Right lobe of liver (tissue), 6 donors: ENCODE results near the gene VSTM5. TPM values are rescaled to one million over a fixed set of nuclear protein-coding genes. Genes with fewer than 3 reads are reported as not detected.
A peak's percentile ranks its signal among the peaks of the same experiment; 100 is the strongest.

ENCODE experiments used
- ATAC-seq, 4 donors: fragments of 200-7000 bp; cut with Tn5 transposase; one replicate each; pipeline ENCODE4 v1.9.1; 2020; ENCODE audit warnings: mild to moderate bottlenecking in 4 of 4, moderate library complexity in 4 of 4
- DNase-seq, 3 donors: peaks; one replicate each; pipeline ENCODE4 v3.0.0-alpha.2; 2020
- H3K27ac ChIP-seq, 3 donors: fragments of 200-600 bp; one replicate each; pipeline ENCODE4 v1.8.0; 2022
- H3K27me3 ChIP-seq, 2 donors: fragments of 200-600 bp; one replicate each; pipeline ENCODE4 v1.8.0; 2022
- H3K36me3 ChIP-seq, 4 donors: fragments of 200-600 bp; sonication (generic) in 1 of 4; one replicate each; pipeline versions ENCODE4 v1.5.1 to v1.8.0; 2017 to 2022; ENCODE audit warnings: control low read depth in 1 of 4
- H3K4me1 ChIP-seq, 4 donors: fragments of 200-600 bp; sonication (generic) in 1 of 4; one replicate each; pipeline versions ENCODE4 v1.5.1 to v1.8.0; 2017 to 2022; ENCODE audit warnings: control low read depth in 1 of 4
- H3K4me3 ChIP-seq, 3 donors: fragments of 200-600 bp; one replicate each; pipeline ENCODE4 v1.8.0; 2022
- H3K9me3 ChIP-seq, 4 donors: fragments of 200-600 bp; sonication (generic) in 1 of 4; one replicate each; pipeline versions ENCODE4 v1.5.1 to v1.8.0; 2017 to 2022; ENCODE audit warnings: control low read depth in 1 of 4
- CTCF ChIP-seq, 4 donors: fragments of 200-600 bp in 3 of 4; fragments of 450-650 bp in 1 of 4; IDR thresholded peaks; one replicate each; pipeline versions ENCODE4 v1.5.1 to v1.8.0; 2016 to 2022; ENCODE audit warnings: antibody characterized with exemption in 4 of 4, mild to moderate bottlenecking in 2 of 4
- POLR2A ChIP-seq: fragments of 450-650 bp; IDR thresholded peaks from one replicate; pipeline ENCODE4 v1.6.1; 2017; ENCODE audit warnings: antibody characterized with exemption, mild to moderate bottlenecking
- WGBS: methylation state at CpG from one replicate; pipeline ENCODE4 v1.1.6; 2018; ENCODE audit warnings: low coverage, low lambda C conversion rate; ENCODE audit not compliant: insufficient coverage; ENCODE audit errors: missing lambda C conversion rate; 5-methylcytosine and 5-hydroxymethylcytosine counted together
- intact Hi-C, 2 donors: fragments of 100-400 bp; cut with DNase I; formaldehyde crosslinking; loops; one replicate each; pipeline versions ENCODE4 v1.11.2 to v1.14.1; 2022
- total RNA-seq, 6 experiments: library from RNA; depleted of rRNA in 2 of 6; stranded (reverse); fragments of >200 nt in 2 of 6; fragmentation: NEBNext Ultra II Directional in 3 of 6; extraction: Animal tissue kit (Norgen Biotek cat#: 25700) in 3 of 6; gene quantifications; one replicate each; pipeline versions ENCODE4 v1.1.0 to v1.2.4, GENCODE V29; 2016 to 2023
- donor health status: DM: no; HTN: yes; CAD: no.
- donor health status: DM: no; HTN: no; CAD: no.
- donor health status: DM: no; HTN: no; CAD: no.
- donor health status: DM: no; HTN: yes; CAD: no.
- donor health status: DM: no; HTN: yes; CAD: no.

The VSTM5 gene
- total RNA-seq, 6 experiments from 2014 or later = not detected

GRCh38 chr11:93822359-93822758 is 28.1 kb downstream of the VSTM5 start:
- Histone ChIP-seq H3K4me1 (no peaks in the 10 kb centered on the region), H3K27ac (no peak overlapping the region), H3K4me3 (no peak overlapping the region), H3K27me3 (no peaks in the 10 kb centered on the region), H3K9me3 (no peaks in the 10 kb centered on the region), H3K36me3 (no peaks in the 10 kb centered on the region)
- TF ChIP-seq CTCF (IDR thresholded peaks at IDR 0.05) = no peak
- no peak for TF ChIP-seq POLR2A
- ATAC-seq (no peak), DNase-seq (no peak)
- intact Hi-C loops = no loop called here
- WGBS = 95% methylated on average over 5 of the region's 5 CpGs

- DNase-seq = no peak
- H3K27ac ChIP-seq = no peak overlapping the region
- WGBS = 25% methylated on average over 2 of the region's 2 CpGs
These were observed 28.8 kb downstream of the VSTM5 start for GRCh38 chr11:93821617-93822016.

GRCh38 chr11:93820847-93821246 is 29.6 kb downstream of the VSTM5 start:
- DNase-seq (no peak), ATAC-seq (no peak)
- intact Hi-C loops = no loop called here
- Histone ChIP-seq H3K4me1 (no peaks in the 10 kb centered on the region), H3K9me3 (no peaks in the 10 kb centered on the region), H3K36me3 (no peaks in the 10 kb centered on the region), H3K27ac (no peak overlapping the region), H3K4me3 (no peak overlapping the region), H3K27me3 (no peaks in the 10 kb centered on the region)
- WGBS = 79% methylated on average over 4 of the region's 14 CpGs
- TF ChIP-seq POLR2A (no peak), CTCF (IDR thresholded peaks at IDR 0.05) (no peak)

More at GRCh38 chr11:93821617-93822016, 28.8 kb downstream of the VSTM5 start:
- Histone ChIP-seq H3K9me3 (no peaks in the 10 kb centered on the region), H3K4me1 (no peaks in the 10 kb centered on the region), H3K27me3 (no peaks in the 10 kb centered on the region), H3K4me3 (no peak overlapping the region), H3K36me3 (no peaks in the 10 kb centered on the region)
- no peak for ATAC-seq
- no peak for TF ChIP-seq CTCF (IDR thresholded peaks at IDR 0.05)
- no peak for TF ChIP-seq POLR2A
- intact Hi-C loops = no loop called here

- DNase-seq (no peak), ATAC-seq (peak in 1 of 4 donors; percentile 23)
- H3K27ac ChIP-seq = no peak overlapping the region
- H3K27me3 ChIP-seq = no peaks in the 10 kb centered on the region
- no peaks in the 10 kb centered on the region for H3K9me3 ChIP-seq
- H3K4me1 ChIP-seq = no peaks in the 10 kb centered on the region
- intact Hi-C loops = no loop called here
- TF ChIP-seq POLR2A (no peak), CTCF (IDR thresholded peaks at IDR 0.05) (no peak)
- H3K4me3 ChIP-seq = no peak overlapping the region
- H3K36me3 ChIP-seq = peaks cover 0 to under 1% (median 0%) of the 10 kb centered on the region in 4 donors
- 74% methylated on average over 5 of the region's 8 CpGs for WGBS
These were observed 30.3 kb downstream of the VSTM5 start for GRCh38 chr11:93819966-93820695.
